ENCODE data around the gene PTCD2.
A peak's percentile ranks its signal among the peaks of the same experiment; 100 is the strongest.
"Not testable (repeated sequence)": the region's sequence is repeated elsewhere in the genome, so short reads cannot be mapped to it uniquely, and the experiment has no call there.

The PTCD2 gene

GRCh38 chr5:72295539-72295938 is 24.6 kb upstream of the PTCD2 start:
- FAIRE-seq (peak; percentile 52), DNase-seq (ENCODE audit: insufficient read length, low spot score) (no peak)

GRCh38 chr5:72296256-72296655 is 23.9 kb upstream of the PTCD2 start:
- DNase-seq (ENCODE audit: insufficient read length, low spot score) (no peak), FAIRE-seq (peak; percentile 72)

DNA sequence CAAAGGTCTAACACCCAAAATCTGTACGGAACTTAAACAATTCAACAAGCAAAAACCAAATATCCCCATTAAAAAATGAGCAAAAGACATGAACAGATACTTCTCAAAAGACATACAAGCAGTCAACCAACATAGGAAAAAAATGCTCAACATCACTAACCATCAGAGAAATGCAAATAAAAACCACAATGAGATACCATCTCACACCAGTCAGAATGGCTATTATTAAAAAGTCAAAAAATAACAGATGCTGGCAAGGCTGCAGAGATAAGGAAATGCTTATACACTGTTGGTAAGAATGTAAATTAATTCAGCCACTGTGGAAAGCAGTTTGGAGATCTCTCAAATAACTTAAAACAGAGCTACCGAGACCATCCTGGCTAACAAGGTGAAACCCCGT is 22.0 kb upstream of the PTCD2 start:
- peak; percentile 68 for FAIRE-seq
- not testable (repeated sequence) for DNase-seq (ENCODE audit: insufficient read length, low spot score)

DNA sequence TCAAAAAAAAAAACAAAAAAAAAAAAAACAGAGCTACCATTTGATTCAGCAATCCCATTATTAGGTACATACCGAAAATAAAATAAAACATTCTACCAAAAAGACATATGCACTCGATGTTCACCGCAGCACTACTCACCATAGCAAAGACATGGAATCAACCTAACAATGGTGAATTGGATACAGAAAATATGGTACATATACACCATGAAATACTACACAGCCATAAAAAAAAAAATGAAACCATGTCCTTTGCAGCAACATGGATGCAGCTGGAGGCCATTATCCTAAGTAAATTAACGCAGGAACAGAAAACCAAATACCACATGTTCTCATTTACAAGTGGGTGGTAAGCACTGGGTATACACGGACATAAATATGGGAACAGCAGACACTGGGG is 21.5 kb upstream of the PTCD2 start:
- FAIRE-seq = peak; percentile 80
- no peak for DNase-seq (ENCODE audit: insufficient read length, low spot score)

DNA sequence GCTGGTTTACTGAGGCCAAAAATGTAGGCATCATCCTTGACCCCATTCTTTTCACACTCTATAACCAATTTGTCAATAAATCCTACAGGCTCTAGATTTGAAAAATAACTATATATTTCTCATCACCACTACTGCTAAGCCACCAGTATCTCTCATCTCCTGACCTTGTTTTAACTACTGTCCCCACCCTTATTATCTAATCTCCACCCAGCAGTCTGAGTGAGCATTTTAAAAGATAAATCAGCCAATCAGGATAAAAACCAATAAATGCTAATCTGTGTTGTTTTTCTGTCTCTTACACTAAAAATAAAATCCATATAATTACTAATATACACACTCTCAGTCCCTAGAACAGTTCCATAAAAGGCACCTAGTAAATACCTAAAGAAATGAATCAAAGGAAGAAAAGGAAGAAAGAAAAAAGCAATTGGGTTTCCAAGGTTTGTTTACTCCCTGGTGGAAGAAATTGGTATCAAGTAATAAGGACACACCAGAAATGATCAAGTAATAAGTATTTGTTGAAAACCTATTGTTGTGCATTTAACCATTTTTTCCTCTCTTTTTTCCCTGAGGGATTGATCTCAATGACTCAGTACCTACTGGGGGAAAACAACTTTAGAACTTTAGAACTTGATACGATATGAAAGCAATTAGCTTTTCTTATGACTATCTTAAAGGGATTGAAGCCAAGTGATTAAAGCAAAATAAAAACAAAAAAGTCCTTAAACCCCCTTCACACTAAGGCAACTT is 19.4 kb upstream of the PTCD2 start:
- no peak for FAIRE-seq
- no peak for DNase-seq (ENCODE audit: insufficient read length, low spot score)

GRCh38 chr5:72301557-72301956 is 18.6 kb upstream of the PTCD2 start:
- no peak for DNase-seq (ENCODE audit: insufficient read length, low spot score)
- peak; percentile 98 for FAIRE-seq

DNA sequence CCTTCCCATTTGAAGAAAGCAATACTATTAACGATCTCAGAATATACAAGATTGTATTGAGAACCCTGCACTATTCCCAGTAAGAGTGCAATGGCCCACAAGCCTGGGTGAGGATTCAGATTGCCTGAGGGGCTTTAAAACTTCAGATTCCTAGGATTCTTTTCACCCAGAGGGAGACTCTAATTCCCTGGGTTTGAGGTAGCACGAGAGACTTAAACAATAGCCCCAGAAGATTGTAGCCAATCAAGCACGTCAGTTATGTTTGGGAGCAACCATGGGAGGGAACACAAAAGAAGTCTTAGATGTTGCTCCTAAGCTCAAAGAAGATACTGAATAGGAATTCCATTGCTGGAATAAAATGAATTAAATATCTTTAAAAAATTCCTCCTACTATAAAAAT is 18.0 kb upstream of the PTCD2 start:
- FAIRE-seq = peak; percentile 66
- DNase-seq (ENCODE audit: insufficient read length, low spot score) = no peak

DNA sequence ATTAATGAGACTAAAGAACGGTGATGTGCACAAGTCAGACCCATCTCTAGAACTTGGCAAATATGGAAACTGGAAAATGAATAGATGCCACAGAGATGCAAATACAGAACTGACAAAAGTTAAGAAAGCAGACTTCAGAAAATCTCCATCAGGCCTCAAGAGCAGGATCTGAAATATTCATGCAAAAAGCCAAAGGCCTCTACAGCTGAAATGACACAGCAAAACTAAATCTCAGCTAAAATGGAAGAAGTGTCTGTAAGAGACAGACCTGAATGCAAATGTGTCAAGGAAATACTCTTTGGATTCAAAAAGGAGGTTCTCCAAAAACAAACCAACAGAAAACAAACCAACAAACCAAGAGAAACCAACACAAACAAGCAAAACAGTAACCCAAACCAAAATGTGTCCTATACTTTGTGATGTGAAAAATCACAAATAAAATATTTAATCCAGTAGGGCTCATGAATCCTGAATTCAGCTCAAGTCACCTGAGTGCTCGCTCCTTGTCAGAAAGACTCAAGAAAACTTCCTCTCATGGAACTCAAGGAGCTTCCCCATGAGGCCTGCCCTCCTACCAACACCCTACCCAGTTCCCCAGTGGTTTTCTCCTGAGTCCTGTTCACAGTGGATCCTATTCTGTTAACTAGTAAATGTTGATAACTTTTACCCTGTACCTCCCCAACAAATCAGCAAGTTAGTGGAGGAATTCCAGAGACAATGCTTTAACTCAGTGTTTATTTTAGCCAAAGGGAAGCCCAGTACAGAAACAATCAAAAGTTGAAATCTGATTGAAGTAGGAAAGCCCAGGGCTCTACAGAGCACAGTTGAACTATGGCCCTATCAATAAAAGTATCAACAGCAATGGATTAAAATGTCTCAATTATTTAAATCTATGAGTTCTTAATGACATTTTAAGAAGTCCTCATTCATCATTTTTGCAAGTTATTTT is 14.7 kb upstream of the PTCD2 start:
- FAIRE-seq (peak; percentile 96), DNase-seq (ENCODE audit: insufficient read length, low spot score) (no peak)

DNA sequence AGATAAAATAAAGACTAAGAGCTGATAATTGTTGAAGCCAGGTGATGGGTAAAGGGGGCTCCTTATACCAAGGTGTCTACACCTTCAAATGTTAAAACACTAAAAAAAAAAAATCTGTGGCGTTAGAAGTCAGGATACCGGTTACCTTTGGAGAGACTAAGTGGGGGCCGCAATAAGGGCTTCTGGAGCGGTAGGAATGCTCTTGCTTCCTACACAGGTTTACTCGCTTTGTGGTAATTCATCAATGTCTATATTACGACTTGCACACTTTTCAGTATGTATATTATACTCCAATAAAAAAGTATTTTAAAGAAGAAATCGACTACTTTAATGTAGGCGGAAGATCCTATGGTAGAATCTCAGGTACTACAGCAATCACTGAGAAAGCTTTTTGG is 12.6 kb upstream of the PTCD2 start:
- DNase-seq (ENCODE audit: insufficient read length, low spot score) (no peak), FAIRE-seq (peak; percentile 51)

DNA sequence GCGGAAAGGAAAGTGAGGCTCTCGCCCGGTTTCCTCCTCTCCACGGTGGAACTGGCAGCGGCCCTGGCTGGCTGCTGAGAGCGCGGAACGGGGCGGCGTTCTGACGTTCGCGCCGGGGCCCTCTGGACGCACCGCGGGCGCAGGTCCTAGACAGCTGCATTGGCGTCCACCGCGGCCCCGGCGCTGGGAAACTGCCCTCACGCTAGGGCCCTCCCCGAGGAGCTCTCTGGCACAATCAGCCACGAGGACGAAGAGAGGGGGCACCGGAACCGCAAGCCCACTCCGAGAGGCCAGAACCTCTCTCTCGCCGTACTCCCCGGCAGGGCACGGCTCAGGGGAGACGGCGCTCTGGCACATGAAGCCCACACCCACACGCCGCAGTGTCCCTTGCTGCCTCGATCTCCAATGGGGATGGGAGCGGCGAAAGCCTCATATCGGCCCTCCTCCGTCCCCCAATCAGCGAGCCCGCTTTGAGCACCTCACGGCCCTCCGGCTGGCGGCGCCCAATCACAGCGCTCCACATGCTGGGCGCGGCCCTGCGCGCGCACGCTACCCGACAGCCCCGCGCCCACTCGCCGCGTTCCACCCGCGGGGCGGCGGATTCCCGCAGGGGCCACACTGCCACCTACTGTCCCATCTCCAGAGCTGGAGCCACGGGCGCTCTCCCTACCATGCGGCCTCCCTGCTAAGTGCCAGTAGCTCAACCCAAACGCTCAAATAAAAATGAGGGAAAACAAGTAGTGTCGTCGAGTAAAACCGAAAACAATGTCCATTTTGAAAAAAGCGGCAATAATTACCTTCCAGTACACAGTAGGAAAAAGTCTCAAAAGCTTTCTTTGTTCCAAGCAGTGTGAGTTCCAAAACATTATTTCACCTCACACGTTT is 12.0 kb upstream of the PTCD2 start:
- DNase-seq (ENCODE audit: insufficient read length, low spot score) = peak; percentile 67
- FAIRE-seq = peak; percentile 97

- DNase-seq (ENCODE audit: insufficient read length, low spot score) (no peak), FAIRE-seq (no peak)
These were observed 11.4 kb upstream of the PTCD2 start for GRCh38 chr5:72308853-72309191.

DNA sequence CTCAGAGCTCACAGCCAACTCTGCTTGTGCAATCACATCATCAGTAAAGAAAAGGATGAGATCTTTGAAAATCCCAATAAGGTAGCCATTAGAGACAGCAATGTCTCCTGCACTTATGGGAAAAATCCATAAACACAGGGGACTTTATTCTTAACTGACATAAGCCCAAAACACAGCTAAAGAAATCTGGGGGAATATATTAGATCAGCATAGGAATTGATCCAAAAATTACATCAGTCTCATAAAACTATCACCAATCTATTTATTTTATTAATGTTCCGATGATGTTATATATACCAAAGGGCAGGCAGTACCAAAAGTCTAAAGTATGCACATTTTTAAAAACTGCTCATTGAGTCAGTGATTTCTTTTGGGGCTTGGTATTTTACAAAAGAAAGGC is 7.0 kb upstream of the PTCD2 start:
- no peak for DNase-seq (ENCODE audit: insufficient read length, low spot score)
- no peak for FAIRE-seq

DNA sequence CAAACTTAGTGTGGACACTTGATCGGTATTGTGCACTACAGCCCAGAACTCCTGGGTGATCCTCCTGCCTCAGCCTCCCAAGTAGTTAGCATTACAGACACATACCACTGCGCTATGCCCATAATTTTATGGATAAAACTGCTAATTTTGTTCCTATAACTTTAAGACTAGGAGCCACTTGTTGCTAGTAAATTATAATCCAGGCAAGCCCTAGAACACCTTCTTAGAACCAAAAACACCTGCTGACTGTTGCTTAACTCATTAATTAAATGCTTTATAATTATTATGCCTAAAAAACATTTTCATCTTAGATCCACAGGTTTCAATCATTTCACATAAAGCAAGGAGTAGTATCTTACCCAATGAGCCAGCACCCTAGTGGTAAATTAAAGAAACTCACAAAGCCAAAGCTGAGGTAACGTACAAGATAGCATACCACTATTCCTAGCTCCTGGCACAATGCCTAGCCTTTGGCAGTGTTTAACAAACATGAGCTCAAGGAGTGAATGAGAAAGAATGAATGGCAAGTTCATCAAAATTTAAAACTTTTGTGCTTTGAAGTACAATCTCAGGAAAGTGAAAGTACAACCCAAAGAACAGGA is 5.5 kb upstream of the PTCD2 start:
- FAIRE-seq = no peak

GRCh38 chr5:72319435-72319975 is 668 bp upstream of the PTCD2 start:
- not testable (repeated sequence) for DNase-seq (ENCODE audit: insufficient read length, low spot score); FAIRE-seq

More for the DNA sequence above, 5.5 kb upstream of the PTCD2 start:
- DNase-seq (ENCODE audit: insufficient read length, low spot score) = no peak

DNA sequence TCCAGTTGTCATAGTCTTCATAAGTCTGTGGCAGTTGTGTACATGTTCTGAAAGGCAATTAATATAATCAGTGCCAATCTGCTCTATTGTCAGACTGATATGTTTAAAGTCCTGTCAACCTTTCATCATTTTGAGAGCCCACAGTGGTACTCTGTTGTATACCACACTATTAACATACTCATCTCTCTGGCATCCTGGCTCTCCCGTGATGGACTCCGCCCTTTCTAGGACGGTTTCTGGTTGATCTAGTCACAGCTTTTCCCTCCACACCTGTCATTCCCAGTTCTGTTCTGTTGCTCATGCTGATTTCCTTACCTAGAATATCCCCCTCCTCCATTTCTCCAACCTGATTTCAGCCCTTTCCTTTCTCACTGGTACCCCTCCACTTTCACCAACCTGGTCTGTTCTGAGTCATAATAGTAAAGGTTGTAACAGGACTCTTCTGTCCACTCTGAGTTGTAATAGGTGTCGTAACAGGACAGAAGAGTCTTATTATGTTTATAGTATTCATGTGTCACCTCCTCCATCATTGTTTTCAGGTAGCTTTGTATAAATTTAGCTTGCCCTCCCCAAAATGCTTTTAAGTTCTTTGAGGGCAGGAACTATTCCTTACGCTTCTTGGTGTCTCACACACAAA is 4.1 kb downstream of the PTCD2 start:
- no peak for FAIRE-seq
- no peak for DNase-seq (ENCODE audit: insufficient read length, low spot score)

DNA sequence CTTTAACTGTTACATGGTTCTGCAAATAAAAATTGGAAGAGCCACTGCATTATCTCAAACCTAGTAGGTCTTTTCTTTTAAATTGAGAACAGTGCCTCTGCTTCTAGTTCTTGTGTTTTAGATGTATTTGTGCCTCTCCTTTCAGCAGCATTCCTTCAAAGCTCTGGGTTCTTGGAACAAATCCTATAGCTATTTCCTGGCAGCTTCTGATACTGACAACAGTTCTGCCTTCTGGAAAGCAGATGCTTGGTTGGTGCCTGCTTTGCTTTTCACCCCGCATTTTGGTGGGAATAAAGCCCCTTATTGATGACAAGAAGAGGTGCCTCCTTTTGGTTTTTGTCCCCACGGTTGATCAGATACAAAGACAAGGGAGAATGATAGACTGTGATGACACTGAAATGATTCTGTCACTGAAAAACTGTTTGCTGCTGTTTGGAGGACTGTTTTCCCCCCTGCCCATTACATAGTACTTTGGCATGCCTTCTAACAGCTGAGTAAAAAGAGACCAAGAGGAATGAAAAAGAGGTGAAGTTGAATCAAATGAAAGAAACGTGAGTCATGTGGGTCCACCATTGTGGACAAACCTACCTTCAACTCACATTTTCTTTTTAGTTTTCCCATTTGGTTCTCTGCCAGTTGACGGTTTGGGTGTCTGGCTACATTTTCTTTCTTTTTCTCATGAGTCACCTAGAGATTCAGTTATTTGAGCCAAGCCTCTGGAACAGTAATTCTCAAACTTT is 5.6 kb downstream of the PTCD2 start:
- FAIRE-seq = no peak
- no peak for DNase-seq (ENCODE audit: insufficient read length, low spot score)

DNA sequence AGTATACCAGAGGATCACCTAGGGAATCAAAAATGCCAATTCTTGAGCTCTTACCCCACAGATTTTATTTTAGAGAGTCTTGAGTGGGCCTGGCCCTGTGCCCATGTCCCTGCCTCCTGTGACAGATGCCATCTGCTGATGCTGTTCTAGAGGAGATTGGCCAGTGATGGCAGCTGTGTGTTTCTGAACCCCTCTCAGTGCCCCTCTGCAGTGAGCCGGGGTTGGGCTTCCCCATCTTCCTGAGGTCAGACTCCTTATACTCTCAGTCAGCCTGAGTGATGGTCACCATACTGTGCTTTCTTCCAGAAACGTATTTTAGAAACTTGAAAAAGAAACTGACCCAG is 6.1 kb downstream of the PTCD2 start:
- FAIRE-seq (no peak), DNase-seq (ENCODE audit: insufficient read length, low spot score) (no peak)

DNA sequence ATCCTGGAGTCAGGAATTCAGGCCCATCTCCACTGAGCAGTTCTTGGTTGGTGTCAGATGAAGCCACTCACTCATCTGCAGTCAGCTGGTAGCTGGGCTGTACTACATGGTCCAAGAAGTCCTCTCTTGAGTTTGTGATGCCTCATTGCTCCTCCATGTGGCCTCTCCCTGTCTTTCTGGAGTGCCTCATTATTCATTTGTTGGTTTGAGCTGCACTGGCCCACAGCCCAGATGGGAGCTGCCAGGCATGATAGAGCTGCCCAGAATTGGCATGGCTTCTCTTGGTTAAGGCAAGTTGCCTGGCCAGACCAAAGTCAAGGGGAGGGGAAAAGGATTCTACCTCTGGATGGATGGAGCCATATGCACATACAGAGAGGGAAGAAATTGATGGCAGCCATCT is 8.0 kb downstream of the PTCD2 start:
- FAIRE-seq (no peak), DNase-seq (ENCODE audit: insufficient read length, low spot score) (no peak)

DNA sequence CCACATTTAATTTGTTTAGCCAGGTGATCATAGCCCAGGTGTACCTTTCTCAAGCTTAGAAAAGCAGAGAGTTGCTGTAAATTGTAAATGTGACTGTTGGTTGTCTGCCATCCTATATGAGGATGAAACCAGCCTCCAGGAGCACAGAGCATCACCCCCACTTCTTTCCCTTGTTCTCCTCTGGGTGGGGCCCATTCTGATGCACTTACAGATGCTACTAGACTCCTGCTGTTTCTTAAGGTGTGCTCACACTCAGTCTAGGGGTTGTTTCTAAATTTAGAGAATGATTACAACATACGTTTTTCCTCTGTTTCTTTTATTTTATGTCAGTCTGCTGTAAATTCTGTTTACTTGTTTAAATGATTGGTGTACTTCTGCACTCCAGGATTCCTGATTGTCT is 10.5 kb downstream of the PTCD2 start:
- DNase-seq (ENCODE audit: insufficient read length, low spot score) (no peak), FAIRE-seq (no peak)
